Choroid plexus epithelial cell (primary cell): ENCODE results near the gene CCDC88C.

Experiments
- DNase-seq: peaks from one replicate; pipeline ENCODE4 v3.0.0-alpha.2; 2010; ENCODE audit warnings: low read depth
- H3K4me3 ChIP-seq: 2 replicates; pipeline ENCODE4 v1.5.1; 2011; ENCODE audit warnings: low read depth, mild to moderate bottlenecking, control low read depth, low read length, moderate library complexity
- TF ChIP-seq, protein P1 (sequence below): conservative IDR thresholded peaks from 2 replicates; pipeline ENCODE4 v1.5.1; 2011; ENCODE audit warnings: low read depth, mild to moderate bottlenecking, control low read depth, inconsistent platforms, low read length, moderate library complexity

Gene CCDC88C

DNA sequence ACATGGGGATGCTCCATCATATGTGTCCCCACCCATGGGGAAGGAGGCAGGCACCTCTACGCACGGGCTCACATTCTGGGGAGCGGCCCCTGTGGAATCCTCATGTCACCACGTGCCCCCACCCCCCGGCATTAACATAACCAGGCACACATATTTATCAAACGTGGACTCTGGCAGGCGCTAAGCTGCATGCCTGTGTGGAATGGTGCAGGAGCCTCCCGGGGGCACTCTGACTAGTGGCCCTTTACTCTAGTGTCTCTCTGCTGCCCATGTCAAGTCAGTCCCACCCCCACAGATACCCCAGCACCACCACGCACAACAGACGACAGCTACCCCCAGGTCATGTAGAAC lies 66.1 kb downstream of the CCDC88C start:
- TF ChIP-seq, protein P1, sequence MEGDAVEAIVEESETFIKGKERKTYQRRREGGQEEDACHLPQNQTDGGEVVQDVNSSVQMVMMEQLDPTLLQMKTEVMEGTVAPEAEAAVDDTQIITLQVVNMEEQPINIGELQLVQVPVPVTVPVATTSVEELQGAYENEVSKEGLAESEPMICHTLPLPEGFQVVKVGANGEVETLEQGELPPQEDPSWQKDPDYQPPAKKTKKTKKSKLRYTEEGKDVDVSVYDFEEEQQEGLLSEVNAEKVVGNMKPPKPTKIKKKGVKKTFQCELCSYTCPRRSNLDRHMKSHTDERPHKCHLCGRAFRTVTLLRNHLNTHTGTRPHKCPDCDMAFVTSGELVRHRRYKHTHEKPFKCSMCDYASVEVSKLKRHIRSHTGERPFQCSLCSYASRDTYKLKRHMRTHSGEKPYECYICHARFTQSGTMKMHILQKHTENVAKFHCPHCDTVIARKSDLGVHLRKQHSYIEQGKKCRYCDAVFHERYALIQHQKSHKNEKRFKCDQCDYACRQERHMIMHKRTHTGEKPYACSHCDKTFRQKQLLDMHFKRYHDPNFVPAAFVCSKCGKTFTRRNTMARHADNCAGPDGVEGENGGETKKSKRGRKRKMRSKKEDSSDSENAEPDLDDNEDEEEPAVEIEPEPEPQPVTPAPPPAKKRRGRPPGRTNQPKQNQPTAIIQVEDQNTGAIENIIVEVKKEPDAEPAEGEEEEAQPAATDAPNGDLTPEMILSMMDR = no peak
- no peak overlapping the region for H3K4me3 ChIP-seq
- DNase-seq = no peak

DNA sequence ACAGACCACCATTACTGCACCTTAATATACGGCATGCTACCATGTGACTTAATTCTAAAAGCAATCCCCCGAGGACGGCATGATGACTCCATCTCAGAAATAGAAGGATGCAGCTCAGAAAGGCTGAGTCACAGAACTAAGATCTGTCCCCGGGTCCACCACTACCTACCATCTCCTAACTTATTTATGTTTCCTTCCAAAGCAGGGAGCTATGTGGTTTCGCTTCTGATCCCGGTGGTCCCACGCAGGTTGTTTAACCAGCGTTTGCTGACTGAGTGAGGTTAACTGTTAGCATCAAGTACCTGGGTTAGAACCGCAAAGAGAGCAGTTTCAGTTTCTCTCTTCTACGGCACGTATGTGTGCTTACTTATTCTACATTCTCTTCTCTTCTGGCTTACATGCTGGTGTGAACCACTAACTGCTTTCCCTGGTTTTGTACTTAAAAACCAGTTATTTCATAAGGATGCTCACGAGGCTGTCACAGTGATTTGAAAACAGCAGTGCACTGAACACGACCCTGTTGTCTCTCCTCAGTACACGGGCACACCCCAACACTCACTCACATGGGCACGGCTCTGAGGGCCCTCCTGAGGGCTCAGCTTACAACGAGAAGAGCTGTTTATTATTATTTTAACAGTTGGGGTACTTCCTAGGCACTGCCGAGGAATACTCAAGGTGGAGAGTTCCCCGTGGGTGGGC lies 66.7 kb downstream of the CCDC88C start:
- TF ChIP-seq, protein P1 = no peak
- no peak for DNase-seq
- H3K4me3 ChIP-seq = no peak overlapping the region

DNA sequence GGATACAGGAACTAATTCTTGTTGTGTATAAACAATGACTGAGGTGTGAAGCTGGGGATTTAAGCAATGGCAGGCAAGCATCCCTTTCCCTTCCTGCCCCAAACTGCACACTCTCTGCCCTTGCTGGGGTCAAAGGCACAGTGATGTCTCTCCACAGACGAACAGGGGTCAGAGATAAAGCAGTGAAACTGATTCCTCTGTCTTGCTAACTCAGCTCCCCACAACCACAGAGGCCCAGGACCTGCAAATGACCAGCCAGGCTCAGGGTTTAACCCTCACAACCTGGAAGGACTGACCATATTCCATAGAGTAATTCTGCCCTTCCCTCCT lies 67.2 kb downstream of the CCDC88C start:
- H3K4me3 ChIP-seq = no peak overlapping the region
- TF ChIP-seq, protein P1 = no peak
- DNase-seq = no peak

DNA sequence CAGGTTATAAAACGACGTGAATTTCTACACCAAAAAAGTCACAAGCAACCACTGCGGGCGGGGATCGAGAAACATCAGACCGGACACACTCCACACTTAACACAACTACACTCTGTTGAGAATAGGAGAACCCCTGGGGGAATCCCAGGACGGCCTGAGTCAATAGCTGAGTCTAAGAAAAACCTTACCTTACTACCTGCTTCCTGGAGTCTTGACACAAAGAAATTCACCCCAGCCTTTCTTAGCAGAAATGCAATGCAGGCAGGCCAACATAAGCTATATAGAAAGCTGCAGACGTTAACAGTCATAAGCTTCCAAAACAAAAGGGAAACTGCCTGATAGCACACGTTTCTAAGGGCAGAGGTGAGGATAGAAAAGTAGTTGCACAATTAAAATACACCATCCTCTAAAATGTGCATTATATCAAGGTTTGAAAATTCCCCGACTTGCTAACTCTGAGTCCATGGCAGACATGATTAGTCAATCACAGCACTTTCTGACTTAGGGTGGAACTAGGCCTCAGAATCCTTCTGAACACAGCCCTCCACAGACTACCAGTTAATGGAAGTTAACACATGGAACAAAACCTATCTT lies 68.0 kb downstream of the CCDC88C start:
- TF ChIP-seq, protein P1 = no peak
- no peak for DNase-seq
- no peak overlapping the region for H3K4me3 ChIP-seq

DNA sequence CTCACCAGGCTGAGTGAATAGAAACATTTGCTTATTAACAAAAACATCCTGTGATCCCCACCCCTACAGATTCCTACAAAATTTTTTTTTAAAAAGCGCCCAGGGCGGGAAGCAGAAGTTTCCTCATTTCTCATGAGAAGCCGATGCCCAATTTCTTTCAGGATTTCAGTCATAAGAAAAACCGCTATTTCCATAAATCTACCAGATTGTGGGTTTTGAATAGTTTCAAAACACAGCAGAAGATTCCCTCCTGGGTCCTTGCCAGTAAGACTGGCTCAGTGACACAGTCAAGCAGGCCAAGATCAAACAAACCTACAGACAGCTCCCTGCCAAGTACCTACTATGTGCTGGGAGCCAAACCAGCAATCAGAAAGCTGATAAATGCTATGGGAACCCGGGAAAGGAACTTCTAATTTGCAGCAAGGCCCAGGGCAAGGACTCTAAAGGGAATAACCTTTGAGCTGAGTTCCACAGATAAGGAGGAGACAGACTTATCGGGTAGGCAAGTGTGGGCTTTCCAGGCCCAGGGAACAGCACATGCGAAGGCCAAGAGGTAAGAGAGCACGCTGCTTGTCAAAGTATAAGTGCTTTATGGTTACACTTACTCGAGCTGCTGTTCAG lies 68.7 kb downstream of the CCDC88C start:
- DNase-seq = no peak
- H3K4me3 ChIP-seq = no peak overlapping the region
- TF ChIP-seq, protein P1 = no peak

DNA sequence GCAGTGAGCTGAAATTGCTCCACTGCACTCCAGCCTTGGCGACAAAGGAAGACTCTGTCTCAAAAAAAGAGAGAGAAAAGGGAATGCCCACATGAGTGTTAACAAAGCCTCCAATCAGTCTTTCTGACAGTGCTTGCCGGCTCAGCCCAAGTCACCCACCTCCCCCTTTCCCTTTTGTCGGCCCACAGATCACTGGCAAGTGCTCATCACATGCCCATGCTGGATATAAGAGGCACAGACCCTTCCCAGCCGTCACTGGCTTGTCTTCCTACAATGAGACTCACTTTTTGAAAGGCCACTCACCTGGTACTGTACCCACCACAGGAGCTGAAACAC lies 70.8 kb downstream of the CCDC88C start:
- TF ChIP-seq, protein P1 = no peak
- DNase-seq = no peak
- no peak overlapping the region for H3K4me3 ChIP-seq

DNA sequence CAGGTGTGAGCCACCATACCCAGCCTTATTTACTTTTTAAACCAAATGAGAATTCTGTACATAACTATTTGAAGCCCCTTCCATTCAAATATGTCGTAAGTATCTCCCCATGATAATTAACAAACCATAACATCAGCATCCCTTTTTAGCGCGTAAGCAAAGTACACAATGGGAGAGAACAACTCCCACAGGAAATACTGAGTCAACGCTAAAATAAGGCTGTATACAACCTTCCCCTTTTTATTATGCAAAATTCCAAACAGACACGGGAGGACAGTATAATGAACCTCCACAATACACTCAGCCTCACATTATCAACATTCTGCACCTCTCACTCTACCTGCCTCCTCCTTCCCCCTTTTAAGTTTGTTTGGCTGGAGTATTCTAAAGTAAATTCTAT lies 73.5 kb downstream of the CCDC88C start:
- TF ChIP-seq, protein P1 = no peak
- no peak overlapping the region for H3K4me3 ChIP-seq
- DNase-seq = no peak
